D721Med (cell line): ENCODE measurements around the gene MRPL36.

Experiments
- DNase-seq: peaks from one replicate; pipeline ENCODE4 v3.0.0; 2011; ENCODE audit warnings: low spot score; ENCODE audit not compliant: insufficient read length
- FAIRE-seq: peaks from 2 replicates; lab custom pipeline; 2011; peaks lifted over from hg19 to GRCh38; lab: Jason Lieb, UNC
- CTCF ChIP-seq: IDR thresholded peaks from 2 replicates; pipeline ENCODE4 v1.5.1; 2012; ENCODE audit warnings: mild to moderate bottlenecking, control low read depth; ENCODE audit not compliant: insufficient read depth; ENCODE audit errors: missing control alignments

The MRPL36 gene

DNA sequence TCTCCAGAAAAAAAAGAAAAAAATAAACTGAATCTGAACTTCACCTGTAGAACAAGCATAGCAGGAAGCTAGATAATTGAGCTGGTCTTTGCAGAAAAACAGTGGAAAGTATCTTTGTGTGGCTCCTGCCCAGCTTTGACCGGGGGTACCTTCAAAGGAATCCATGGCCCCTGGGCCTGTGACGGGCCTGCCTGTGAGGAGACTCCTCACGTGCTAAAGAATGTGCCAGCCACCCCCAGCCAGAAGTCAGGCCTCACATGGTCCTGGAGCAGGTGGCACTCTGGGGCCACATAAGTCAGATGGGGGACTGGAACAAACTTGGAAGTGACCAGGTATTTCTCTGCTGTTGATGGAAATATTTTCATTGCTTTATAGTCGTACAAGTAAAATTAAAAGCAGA lies 5.7 kb upstream of the MRPL36 start:
- FAIRE-seq (no peak), DNase-seq (no peak)
- TF ChIP-seq CTCF: no peak

GRCh38 chr5:1804001-1804690 lies 4.5 kb upstream of the MRPL36 start:
- TF ChIP-seq CTCF: no peak
- DNase-seq: no peak
- no peak for FAIRE-seq

DNA sequence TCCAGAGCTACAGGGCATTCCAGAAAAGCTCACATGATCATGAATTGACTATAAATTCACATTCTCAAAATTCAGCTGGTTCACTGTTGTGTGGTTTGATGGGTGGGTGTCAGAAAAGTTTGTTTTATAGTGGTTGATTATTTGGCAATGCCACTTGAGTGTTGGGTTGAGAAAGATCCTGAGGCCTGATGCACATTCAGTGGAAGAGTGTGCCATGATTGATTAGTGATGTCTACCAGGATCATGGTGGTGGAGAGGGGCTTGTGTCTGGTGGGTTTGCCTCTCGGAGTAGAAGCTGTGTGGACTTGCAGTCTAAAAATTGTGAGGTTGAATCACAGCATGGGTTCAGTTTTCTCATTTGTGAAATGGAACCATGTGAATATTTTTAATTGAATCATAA lies 3.6 kb upstream of the MRPL36 start:
- DNase-seq (no peak), FAIRE-seq (no peak)
- no peak for TF ChIP-seq CTCF

- no peak for DNase-seq
- FAIRE-seq: no peak
- TF ChIP-seq CTCF: no peak
Observed at GRCh38 chr5:1801967-1802295, 2.3 kb upstream of the MRPL36 start.

GRCh38 chr5:1801222-1801966 lies 1.8 kb upstream of the MRPL36 start, which contains the start of gene NDUFS6:
TSS of gene NDUFS6 (plus strand) at chr5:1801407. CDS start at chr5:1801418, 11 bp downstream.
- TF ChIP-seq CTCF: no peak
- FAIRE-seq: no peak
- DNase-seq: peak; percentile 37

DNA sequence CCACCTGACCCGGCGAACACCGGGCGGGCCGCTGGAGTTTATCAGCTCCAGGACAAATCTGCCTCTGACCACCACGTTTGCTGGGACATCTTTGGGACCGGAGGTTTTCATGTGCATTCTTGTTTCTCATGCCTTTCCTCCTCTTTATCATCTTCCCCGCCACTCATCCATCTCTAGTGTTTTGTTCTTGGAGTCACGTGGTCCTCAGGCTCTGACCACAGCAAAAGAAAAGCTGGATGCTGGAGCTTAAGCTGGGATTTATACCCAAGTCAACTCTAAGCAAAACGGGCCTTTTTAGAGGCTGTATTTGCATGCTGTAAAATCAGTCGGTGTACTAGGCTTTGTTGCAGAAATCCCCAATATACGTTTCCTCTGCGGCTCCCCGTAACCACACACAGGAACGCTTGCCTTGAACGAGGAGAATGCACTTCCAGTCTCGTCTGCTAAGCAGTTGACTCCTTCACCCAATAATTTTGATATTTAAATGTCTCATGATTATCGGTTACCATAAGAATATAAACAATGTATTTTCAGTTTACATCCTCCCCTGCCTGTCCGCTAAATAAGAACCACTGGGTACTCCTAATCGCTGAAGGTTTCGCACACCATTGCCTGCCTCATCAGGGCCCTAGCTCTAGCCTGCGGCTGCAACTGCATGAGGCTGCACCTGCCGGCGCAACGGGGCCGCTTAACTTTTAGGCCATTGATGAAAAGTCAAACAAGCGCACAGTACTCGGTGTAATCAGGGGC lies 1.0 kb upstream of the MRPL36 start:
- no peak for TF ChIP-seq CTCF
- FAIRE-seq (no peak), DNase-seq (no peak)
